Activated naive CD4-positive, alpha-beta T cell treated with anti-CD3 and anti-CD28 coated beads, Interleukin-2, amount 10 ng/mL, durations not matched to agents 7 days and 5 days (primary cell): ENCODE measurements around the gene HPS3.
"Not testable (repeated sequence)": the region's sequence is repeated elsewhere in the genome, so short reads cannot be mapped to it uniquely, and the experiment has no call there.

Source experiments
- CTCF ChIA-PET: fragments of 350-600 bp; sonication (Branson Sonifier 250); formaldehyde crosslinking; loops from one replicate; lab custom pipeline; 2021; ENCODE audit warnings: antibody characterized with exemption; lab: Charles Lee
- DNase-seq: peaks from one replicate; pipeline ENCODE4 v3.0.0-alpha.2; 2020
- H3K27ac Mint-ChIP-seq: one replicate; pipeline ENCODE4 v1.8.0; 2021; ENCODE audit warnings: mild to moderate bottlenecking, moderate library complexity, mixed read lengths
- H3K27me3 Mint-ChIP-seq: one replicate; pipeline ENCODE4 v1.8.0; 2021; ENCODE audit warnings: mild to moderate bottlenecking, mixed read lengths
- H3K36me3 Mint-ChIP-seq: one replicate; pipeline ENCODE4 v1.8.0; 2021; ENCODE audit warnings: mixed read lengths
- H3K4me1 Mint-ChIP-seq: one replicate; pipeline ENCODE4 v1.8.0; 2021; ENCODE audit warnings: mixed read lengths
- H3K4me3 Mint-ChIP-seq: one replicate; pipeline ENCODE4 v1.8.0; 2021; ENCODE audit warnings: mild to moderate bottlenecking, moderate library complexity, mixed read lengths
- H3K9me3 Mint-ChIP-seq: one replicate; pipeline ENCODE4 v1.8.0; 2021; ENCODE audit warnings: mixed read lengths

The HPS3 gene

DNA sequence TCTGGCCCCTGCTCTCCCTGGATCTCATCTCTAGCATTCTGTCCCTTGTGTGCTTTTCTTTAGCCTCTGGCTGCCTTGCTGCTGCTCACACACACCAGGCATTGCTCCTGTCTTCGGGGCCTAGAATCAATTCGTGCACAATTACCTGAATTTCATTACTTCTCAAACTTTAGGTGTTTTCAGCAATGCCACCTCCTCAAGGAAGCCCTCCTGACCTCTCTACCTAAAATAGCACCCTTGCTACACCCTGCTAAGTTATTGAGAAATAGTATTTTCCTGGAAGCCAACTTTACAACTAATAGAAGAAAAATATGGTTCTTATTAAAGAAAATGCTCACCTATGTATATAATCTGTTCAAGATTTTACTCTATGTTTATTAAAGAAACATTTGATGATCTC lies 51.7 kb downstream of the HPS3 start:
- Mint-ChIP-seq H3K4me3 (no peak overlapping the region), H3K27ac (no peak overlapping the region), H3K36me3 (peaks cover 3% of the 10 kb centered on the region), H3K27me3 (no peaks in the 10 kb centered on the region), H3K9me3 (no peaks in the 10 kb centered on the region), H3K4me1 (no peaks in the 10 kb centered on the region)
- CTCF ChIA-PET = no interaction called here
- DNase-seq = no peak

DNA sequence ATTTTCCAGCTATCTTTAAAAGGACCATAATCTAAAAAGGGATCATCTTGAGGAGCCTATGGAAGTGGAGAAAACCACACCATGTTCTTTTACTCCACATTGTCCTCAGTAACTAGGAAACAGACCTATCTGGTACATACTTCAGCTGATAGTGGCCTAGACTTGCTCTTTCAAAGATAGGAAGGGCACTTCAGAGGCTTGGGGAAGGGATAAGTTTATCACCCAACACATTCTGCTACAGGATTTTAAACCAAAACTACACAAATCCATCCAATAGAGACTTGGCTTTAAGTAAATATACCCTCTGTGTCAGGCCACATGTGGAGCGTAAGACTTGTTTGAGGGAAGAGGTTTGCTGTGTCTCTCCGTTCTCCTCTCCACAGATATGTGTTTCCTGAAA lies 56.8 kb downstream of the HPS3 start:
- Mint-ChIP-seq H3K9me3 (no peaks in the 10 kb centered on the region), H3K27ac (no peak overlapping the region), H3K4me1 (no peaks in the 10 kb centered on the region), H3K36me3 (no peaks in the 10 kb centered on the region), H3K4me3 (no peak overlapping the region), H3K27me3 (peaks cover 10% of the 10 kb centered on the region)
- no peak for DNase-seq
- CTCF ChIA-PET = no interaction called here

DNA sequence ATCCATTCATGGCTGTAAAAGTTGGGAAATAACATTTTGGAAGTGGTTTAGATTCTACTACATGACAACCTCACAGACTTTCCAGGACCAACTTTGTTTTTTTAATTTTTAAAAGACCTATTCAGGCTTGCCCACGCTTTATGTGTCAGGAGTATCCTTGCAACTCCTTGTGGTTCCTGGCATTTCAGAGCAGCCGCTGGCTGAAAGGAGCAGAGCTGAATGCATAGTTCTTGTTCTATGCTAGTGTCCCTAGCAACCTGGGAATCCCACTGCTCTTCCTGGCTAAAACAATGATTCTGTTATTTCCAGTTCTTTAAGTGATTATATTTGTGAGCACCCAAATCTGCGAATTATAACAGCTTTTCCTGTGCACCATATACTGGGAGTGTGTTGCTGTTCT lies 57.3 kb downstream of the HPS3 start:
- no peak for DNase-seq
- peaks cover 10% of the 10 kb centered on the region for H3K27me3 Mint-ChIP-seq
- no peak overlapping the region for H3K4me3 Mint-ChIP-seq
- CTCF ChIA-PET = no interaction called here
- H3K9me3 Mint-ChIP-seq = no peaks in the 10 kb centered on the region
- H3K4me1 Mint-ChIP-seq = no peaks in the 10 kb centered on the region
- H3K27ac Mint-ChIP-seq = no peak overlapping the region
- no peaks in the 10 kb centered on the region for H3K36me3 Mint-ChIP-seq

DNA sequence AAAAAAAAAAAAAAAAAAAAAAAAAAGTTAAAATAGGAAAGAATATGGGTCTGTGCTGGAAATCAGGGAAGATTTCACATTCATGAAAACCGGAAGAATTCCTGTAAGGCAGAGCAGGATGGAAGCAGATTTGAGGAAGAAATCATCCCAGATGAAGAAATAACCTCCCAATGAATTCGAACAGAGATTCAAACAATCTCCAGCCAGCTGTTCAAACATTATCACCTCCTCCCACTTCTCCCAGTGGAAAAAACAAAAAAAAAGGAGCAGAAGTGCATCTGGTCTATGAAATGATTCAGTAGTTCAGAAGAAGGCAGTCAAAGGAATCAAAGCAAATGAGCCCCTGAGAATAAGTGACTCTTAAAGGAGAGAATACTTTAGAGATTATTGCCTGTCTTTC lies 59.1 kb downstream of the HPS3 start:
- no peaks in the 10 kb centered on the region for H3K9me3 Mint-ChIP-seq
- no peak overlapping the region for H3K27ac Mint-ChIP-seq
- peaks cover 10% of the 10 kb centered on the region for H3K27me3 Mint-ChIP-seq
- DNase-seq = no peak
- CTCF ChIA-PET = no interaction called here
- H3K4me3 Mint-ChIP-seq = no peak overlapping the region
- no peaks in the 10 kb centered on the region for H3K4me1 Mint-ChIP-seq
- no peaks in the 10 kb centered on the region for H3K36me3 Mint-ChIP-seq

DNA sequence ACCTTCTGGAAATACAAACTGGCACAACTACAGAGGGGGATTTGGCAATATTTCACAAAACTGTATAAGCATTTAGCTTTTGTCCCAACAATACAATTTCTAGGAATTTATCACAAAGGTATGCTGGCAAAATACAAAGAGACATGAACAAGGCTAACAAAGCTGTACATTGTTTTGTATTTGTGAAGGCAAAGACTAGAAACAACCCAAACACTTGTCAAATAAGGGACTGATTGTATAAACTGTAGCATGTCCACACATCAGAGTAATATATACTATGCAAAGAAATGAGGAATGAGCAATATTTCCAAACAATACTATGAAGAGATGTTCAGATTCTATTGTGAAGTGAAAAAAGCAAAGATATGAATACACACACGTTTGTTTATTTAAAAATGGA lies 65.8 kb downstream of the HPS3 start:
- Mint-ChIP-seq H3K9me3 (no peaks in the 10 kb centered on the region), H3K4me1 (peaks cover 2% of the 10 kb centered on the region), H3K4me3 (no peak overlapping the region), H3K27ac (no peak overlapping the region), H3K27me3 (peaks cover 25% of the 10 kb centered on the region), H3K36me3 (no peaks in the 10 kb centered on the region)
- no peak for DNase-seq
- CTCF ChIA-PET = interaction anchor here (1.1 kb wide), 1 partner anchor 12 kb away, joined by 3 read pairs; no protein-coding TSS in a partner anchor

DNA sequence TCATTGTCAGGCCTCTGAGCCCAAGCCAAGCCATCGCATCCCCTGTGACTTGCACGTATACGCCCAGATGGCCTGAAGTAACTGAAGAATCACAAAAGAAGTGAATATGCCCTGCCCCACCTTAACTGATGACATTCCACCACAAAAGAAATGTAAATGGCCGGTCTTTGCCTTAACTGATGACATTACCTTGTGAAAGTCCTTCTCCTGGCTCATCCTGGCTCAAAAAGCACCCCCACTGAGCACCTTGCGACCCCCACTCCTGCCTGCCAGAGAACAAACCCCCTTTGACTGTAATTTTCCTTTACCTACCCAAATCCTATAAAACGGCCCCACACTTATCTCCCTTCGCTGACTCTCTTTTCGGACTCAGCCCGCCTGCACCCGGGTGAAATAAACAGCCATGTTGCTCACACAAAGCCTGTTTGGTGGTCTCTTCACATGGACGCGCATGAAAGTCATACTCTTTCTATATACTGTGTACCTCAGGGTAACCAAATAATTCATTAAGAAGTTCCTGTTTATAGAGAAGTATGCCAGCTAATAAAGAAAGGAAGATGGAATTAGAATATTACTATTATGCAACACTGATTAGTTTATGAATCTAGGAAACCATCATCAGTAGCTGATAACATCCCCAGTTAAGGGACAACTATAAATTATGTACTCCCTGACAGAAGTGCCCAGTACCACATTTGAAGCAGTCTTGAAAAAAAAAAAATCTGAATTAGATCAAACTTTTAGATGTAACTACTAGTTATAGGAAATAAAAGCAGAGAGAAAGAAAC lies 67.6 kb downstream of the HPS3 start:
- H3K4me3 Mint-ChIP-seq, DNase-seq, H3K27ac Mint-ChIP-seq, H3K36me3 Mint-ChIP-seq, H3K9me3 Mint-ChIP-seq, H3K4me1 Mint-ChIP-seq: not testable (repeated sequence)
- CTCF ChIA-PET = interaction anchor here (0.5 kb wide), 1 partner anchor 820 kb away, joined by 4 read pairs; no protein-coding TSS in a partner anchor
- H3K27me3 Mint-ChIP-seq = peaks cover 35% of the 10 kb centered on the region

DNA sequence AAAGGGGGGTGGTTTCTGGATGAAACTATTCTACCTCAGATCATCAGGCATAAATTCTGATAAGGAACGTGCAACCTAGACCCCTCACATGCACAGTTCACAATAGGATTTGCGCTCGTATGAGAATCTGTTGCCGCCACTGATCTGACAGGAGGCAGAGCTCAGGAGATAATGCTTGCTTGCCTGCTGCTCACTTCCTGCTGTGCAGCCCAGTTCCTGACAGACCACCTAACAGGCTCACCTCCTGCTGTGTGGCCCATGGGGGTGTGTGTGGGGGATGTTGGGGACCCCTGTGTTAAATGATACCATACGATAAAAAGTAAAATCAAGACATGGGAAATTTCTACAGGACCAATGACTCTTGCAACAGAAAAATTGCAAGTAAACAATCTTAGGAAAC lies 68.2 kb downstream of the HPS3 start:
- no peak overlapping the region for H3K4me3 Mint-ChIP-seq
- no peaks in the 10 kb centered on the region for H3K9me3 Mint-ChIP-seq
- DNase-seq = no peak
- CTCF ChIA-PET = interaction anchor here (0.5 kb wide), 1 partner anchor 819 kb away, joined by 4 read pairs; no protein-coding TSS in a partner anchor
- H3K27ac Mint-ChIP-seq = no peak overlapping the region
- H3K4me1 Mint-ChIP-seq = peaks cover 2% of the 10 kb centered on the region
- H3K36me3 Mint-ChIP-seq = no peaks in the 10 kb centered on the region
- H3K27me3 Mint-ChIP-seq = peaks cover 35% of the 10 kb centered on the region

DNA sequence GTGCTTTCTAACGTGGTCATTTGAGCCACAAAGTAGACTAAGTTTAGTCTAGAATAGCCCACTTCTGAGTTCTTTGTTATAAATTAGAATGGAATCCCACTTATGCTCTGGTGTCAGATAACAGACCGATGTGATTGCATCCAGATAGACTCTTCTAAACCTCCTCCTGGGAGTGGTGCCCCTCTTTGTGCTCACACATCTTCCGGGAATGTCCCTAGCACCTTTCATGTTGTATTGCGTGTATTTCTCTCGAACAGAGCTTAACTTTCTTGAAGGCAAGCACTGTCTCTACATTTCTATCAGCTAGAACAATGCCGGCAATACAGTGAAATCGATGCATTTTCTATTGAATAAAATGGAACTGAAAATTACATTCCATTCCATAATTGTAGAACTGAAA lies 69.2 kb downstream of the HPS3 start:
- Mint-ChIP-seq H3K4me3 (no peak overlapping the region), H3K9me3 (no peaks in the 10 kb centered on the region), H3K27me3 (peaks cover 35% of the 10 kb centered on the region), H3K27ac (no peak overlapping the region), H3K4me1 (peaks cover 4% of the 10 kb centered on the region), H3K36me3 (no peaks in the 10 kb centered on the region)
- CTCF ChIA-PET = no interaction called here
- DNase-seq = no peak

DNA sequence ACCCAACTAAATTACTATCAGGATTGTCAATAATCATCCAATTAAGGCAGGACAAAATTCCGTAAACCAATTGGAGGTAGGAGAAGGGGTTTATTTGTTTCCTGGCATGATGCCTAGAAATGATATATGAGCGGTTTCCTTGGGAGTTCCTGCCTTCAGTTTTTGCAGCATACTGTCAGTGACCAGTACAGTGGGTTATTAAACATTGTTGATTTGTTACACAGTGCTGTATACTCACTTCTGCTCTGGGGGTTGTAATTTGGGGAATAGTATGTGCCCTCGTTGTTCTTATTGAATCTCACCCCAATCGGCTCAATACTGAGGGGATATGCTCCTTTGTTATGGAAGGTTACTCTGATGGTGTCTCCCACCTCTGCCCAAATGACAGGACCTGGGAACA lies 70.0 kb downstream of the HPS3 start:
- H3K27me3 Mint-ChIP-seq = peaks cover 39% of the 10 kb centered on the region
- H3K36me3 Mint-ChIP-seq = no peaks in the 10 kb centered on the region
- no peak for DNase-seq
- no peak overlapping the region for H3K27ac Mint-ChIP-seq
- H3K4me1 Mint-ChIP-seq = peaks cover 10% of the 10 kb centered on the region
- CTCF ChIA-PET = no interaction called here
- H3K9me3 Mint-ChIP-seq = no peaks in the 10 kb centered on the region
- H3K4me3 Mint-ChIP-seq = no peak overlapping the region

DNA sequence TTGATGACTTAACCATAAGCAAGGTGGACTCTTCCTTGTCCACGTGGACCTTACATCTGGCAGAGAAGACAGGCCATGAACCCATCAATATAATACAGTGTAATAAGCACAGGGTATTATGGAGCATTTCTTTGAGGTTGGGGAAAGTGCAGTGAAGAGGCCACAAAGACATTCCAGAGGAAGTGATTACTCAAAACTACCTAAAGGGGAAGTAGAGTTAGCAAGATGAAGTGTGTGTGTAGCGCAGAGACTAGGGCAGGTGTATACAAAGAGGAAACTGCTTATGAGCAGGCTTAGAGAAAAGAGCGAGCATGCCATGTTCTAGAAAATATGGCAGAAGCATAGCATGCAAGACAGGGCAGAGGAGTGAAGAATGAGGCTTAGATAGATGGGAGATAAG lies 74.3 kb downstream of the HPS3 start:
- Mint-ChIP-seq H3K27me3 (peaks cover 19% of the 10 kb centered on the region), H3K4me1 (peaks cover 8% of the 10 kb centered on the region), H3K27ac (no peak overlapping the region), H3K4me3 (no peak overlapping the region), H3K9me3 (no peaks in the 10 kb centered on the region), H3K36me3 (no peaks in the 10 kb centered on the region)
- no peak for DNase-seq
- CTCF ChIA-PET = no interaction called here

DNA sequence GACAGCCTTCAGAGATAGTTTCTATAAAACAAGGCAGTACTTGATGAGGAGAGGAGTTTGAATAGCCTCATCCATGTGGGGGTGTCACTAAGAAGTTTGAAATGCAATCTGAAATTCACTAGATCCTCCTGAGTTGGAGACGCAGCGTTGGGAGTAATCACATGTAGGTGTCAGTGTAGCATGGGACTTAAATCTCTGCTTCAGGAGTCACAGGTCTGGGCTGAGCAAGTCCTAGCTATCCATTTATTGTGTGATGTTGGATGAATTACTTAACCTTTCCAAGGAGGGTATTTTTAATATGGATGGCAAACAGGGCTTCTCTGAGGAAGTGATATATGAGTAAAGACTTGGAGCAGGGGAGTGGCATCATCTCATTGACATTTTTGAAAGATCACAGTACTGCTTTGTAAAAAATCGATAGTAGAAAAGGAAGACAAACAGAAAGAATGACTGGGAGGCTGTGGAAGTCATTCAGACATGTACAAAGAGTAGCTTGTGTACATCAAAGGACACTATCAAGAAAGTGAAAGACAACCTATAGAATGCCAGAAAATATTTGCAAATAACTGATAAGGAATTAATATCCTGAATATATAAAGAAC lies 75.1 kb downstream of the HPS3 start:
- Mint-ChIP-seq H3K27me3 (peaks cover 20% of the 10 kb centered on the region), H3K4me3 (no peak overlapping the region), H3K4me1 (peaks cover 8% of the 10 kb centered on the region), H3K27ac (no peak overlapping the region), H3K36me3 (no peaks in the 10 kb centered on the region), H3K9me3 (no peaks in the 10 kb centered on the region)
- CTCF ChIA-PET = no interaction called here
- no peak for DNase-seq

DNA sequence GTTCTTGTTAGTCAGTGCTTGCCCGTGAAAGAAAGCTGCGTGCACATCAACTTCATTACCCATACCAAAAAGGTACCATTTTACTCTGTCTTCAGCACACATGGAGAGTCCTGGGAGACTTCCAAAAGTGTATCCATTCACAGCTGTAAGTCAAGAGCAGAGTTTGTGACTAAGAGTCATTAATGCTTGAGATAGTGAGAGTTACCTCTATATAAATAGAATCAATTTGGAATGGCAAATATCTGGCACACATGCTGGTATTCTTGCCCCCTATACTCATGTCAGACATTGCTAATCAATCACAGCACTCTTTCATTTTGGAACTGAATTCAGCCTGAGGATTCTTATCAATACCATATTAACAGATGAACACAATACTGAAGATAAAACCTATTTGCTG lies 78.0 kb downstream of the HPS3 start:
- CTCF ChIA-PET = interaction anchor here (1.4 kb wide), 1 partner anchor 12 kb away, joined by 3 read pairs; no protein-coding TSS in a partner anchor
- peaks cover 8% of the 10 kb centered on the region for H3K4me1 Mint-ChIP-seq
- H3K27me3 Mint-ChIP-seq = peaks cover 11% of the 10 kb centered on the region
- H3K36me3 Mint-ChIP-seq = no peaks in the 10 kb centered on the region
- no peak for DNase-seq
- H3K4me3 Mint-ChIP-seq = no peak overlapping the region
- no peaks in the 10 kb centered on the region for H3K9me3 Mint-ChIP-seq
- H3K27ac Mint-ChIP-seq = no peak overlapping the region

DNA sequence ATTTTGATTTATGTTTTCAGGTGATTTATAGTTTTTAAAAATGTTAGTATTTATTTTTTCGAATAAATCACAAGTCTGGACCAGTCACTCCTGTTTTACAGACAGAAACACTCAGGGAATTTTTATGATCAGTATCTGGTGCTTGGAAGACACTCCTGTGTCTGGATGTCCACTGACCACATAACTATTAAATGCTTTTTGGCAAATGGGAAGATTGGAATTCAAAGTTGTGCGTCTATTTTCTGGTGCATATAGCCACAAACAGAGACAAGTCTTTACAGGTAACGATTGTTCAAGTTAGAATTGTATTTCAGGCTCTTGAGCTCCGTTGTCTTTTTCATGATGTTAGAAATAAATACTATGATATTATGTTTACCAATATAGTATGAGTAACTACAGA lies 80.0 kb downstream of the HPS3 start:
- H3K4me1 Mint-ChIP-seq = no peaks in the 10 kb centered on the region
- H3K27ac Mint-ChIP-seq = no peak overlapping the region
- CTCF ChIA-PET = no interaction called here
- peaks cover 11% of the 10 kb centered on the region for H3K27me3 Mint-ChIP-seq
- H3K36me3 Mint-ChIP-seq = no peaks in the 10 kb centered on the region
- no peaks in the 10 kb centered on the region for H3K9me3 Mint-ChIP-seq
- no peak overlapping the region for H3K4me3 Mint-ChIP-seq
- DNase-seq = no peak

DNA sequence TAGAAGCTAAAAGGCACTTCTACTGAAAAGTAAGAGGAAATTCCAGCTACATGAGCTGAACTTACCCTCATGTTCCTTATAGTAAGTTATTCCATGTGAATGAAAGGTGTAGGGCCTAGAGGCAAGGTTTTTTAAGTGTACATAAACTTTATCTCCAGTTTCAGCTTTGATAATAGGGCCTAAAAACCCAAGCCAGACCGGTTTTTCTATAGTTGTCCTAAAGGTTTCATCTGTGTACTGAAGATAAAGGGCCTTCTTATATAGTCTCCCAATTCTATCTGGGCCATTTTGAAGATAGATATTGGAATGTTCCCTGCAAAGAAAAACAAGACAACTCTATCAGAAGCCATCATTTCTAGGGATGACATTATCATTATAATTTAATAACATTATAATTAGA lies 82.9 kb downstream of the HPS3 start:
- no peaks in the 10 kb centered on the region for H3K36me3 Mint-ChIP-seq
- no peak overlapping the region for H3K4me3 Mint-ChIP-seq
- H3K27me3 Mint-ChIP-seq = peaks cover 11% of the 10 kb centered on the region
- no peaks in the 10 kb centered on the region for H3K9me3 Mint-ChIP-seq
- CTCF ChIA-PET = no interaction called here
- no peak overlapping the region for H3K27ac Mint-ChIP-seq
- no peaks in the 10 kb centered on the region for H3K4me1 Mint-ChIP-seq
- DNase-seq = no peak

DNA sequence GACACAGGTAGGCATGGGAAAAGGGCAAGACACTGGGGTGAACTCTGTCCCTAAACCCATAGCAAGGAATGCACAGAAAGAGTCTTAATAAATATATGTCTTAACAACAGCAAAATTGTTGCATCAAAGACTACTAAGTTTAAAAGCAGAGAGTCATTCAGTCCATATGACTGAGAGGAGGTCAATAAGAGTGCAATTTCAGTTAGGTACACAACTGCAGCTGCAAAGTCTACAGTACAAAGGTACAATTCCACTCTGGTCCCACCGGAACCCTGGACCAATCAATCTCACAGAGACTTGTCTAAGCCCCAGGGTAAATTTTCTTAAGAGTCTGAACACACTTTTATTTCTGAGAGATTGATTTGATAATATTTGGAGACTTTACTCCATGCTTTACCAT lies 85.3 kb downstream of the HPS3 start:
- CTCF ChIA-PET = no interaction called here
- Mint-ChIP-seq H3K4me3 (no peak overlapping the region), H3K9me3 (no peaks in the 10 kb centered on the region), H3K4me1 (no peaks in the 10 kb centered on the region), H3K27ac (no peak overlapping the region), H3K27me3 (peaks cover 7% of the 10 kb centered on the region), H3K36me3 (no peaks in the 10 kb centered on the region)
- no peak for DNase-seq
